IMR-90 (cell line): ENCODE results near the gene TGM5. TPM values are rescaled to one million over a fixed set of nuclear protein-coding genes. Genes with fewer than 3 reads are reported as not detected.

Experiments used
- ATAC-seq: fragments of 200-7000 bp; cut with Tn5 transposase; 2 replicates; pipeline ENCODE4 v1.9.1; 2020; ENCODE audit warnings: low read depth, mild to moderate bottlenecking, moderate library complexity
- BruUV-seq: library from RNA; stranded (reverse); fragments of 400-500 nt; replicated peaks from 2 replicates; lab custom pipeline; 2021; lab: Mats Ljungman, UMichigan
- CTCF ChIA-PET: fragments of 300-600 bp; formaldehyde crosslinking; extraction: SDS; loops from one replicate; lab custom pipeline; 2021; ENCODE audit warnings: antibody characterized with exemption; lab: Yijun Ruan, JAX
- POLR2A ChIA-PET: fragments of 300-600 bp; sonication (Branson Sonifier 250); formaldehyde crosslinking; loops from one replicate; lab custom pipeline; 2022; ENCODE audit warnings: antibody characterized with exemption; ENCODE audit not compliant: unreplicated experiment; lab: Charles Lee
- DNase-seq: peaks from one replicate; pipeline ENCODE4 v3.0.0; 2013
- H2AFZ ChIP-seq: replicated peaks from 2 replicates; pipeline ENCODE3; 2013; ENCODE audit warnings: low read length, mild to moderate bottlenecking; ENCODE audit not compliant: poor library complexity
- H2AK5ac ChIP-seq: 2 replicates; pipeline ENCODE4 v1.6.1; 2013; ENCODE audit warnings: low read depth, low read length, inconsistent platforms
- H2AK9ac ChIP-seq: replicated peaks from 2 replicates; pipeline ENCODE3; 2013; ENCODE audit warnings: mild to moderate bottlenecking, low read depth, low read length, moderate library complexity; ENCODE audit not compliant: poor library complexity
- H2BK120ac ChIP-seq: 2 replicates; pipeline ENCODE4 v1.6.1; 2013; ENCODE audit warnings: low read depth, low read length, inconsistent platforms
- H2BK15ac ChIP-seq: 3 replicates; pipeline ENCODE4 v1.6.1; 2013; ENCODE audit warnings: low read depth, low read length, inconsistent platforms
- H2BK20ac ChIP-seq: 2 replicates; pipeline ENCODE4 v1.6.1; 2013; ENCODE audit warnings: low read depth, mild to moderate bottlenecking, inconsistent platforms, low read length, moderate library complexity
- H2BK5ac ChIP-seq: 2 replicates; pipeline ENCODE4 v1.6.1; 2013; ENCODE audit warnings: mild to moderate bottlenecking, low read depth, low read length, inconsistent platforms; ENCODE audit not compliant: poor library complexity, severe bottlenecking
- H3K14ac ChIP-seq: replicated peaks from 2 replicates; pipeline ENCODE4 v1.6.1; 2013; ENCODE audit warnings: low read depth, low read length, inconsistent platforms
- H3K18ac ChIP-seq: 2 replicates; pipeline ENCODE4 v1.6.1; 2013; ENCODE audit warnings: low read depth, low read length, control low read depth
- H3K23ac ChIP-seq: 2 replicates; pipeline ENCODE4 v1.6.1; 2013; ENCODE audit warnings: low read depth, low read length, inconsistent platforms
- H3K27ac ChIP-seq: 2 replicates; pipeline ENCODE4 v1.5.1; 2013; ENCODE audit warnings: mild to moderate bottlenecking, control low read depth, low read length; ENCODE audit not compliant: insufficient read depth
- H3K27me3 ChIP-seq: 2 replicates; pipeline ENCODE4 v1.6.1; 2013; ENCODE audit warnings: low read length; ENCODE audit not compliant: control insufficient read depth, insufficient read depth
- H3K36me3 ChIP-seq: 2 replicates; pipeline ENCODE4 v1.6.1; 2013; ENCODE audit warnings: low read length, mixed read lengths; ENCODE audit not compliant: control insufficient read depth, insufficient read depth
- H3K4ac ChIP-seq: 2 replicates; pipeline ENCODE4 v1.6.1; 2013; ENCODE audit warnings: low read depth, low read length, inconsistent platforms
- H3K4me1 ChIP-seq: 2 replicates; pipeline ENCODE4 v1.6.1; 2013; ENCODE audit warnings: low read length, mixed read lengths; ENCODE audit not compliant: control insufficient read depth, insufficient read depth
- H3K4me2 ChIP-seq: 2 replicates; pipeline ENCODE4 v1.6.1; 2013; ENCODE audit warnings: low read depth, mild to moderate bottlenecking, control low read depth, low read length, moderate library complexity
- H3K4me3 ChIP-seq: 2 replicates; pipeline ENCODE4 v1.5.1; 2013; ENCODE audit warnings: low read depth, mild to moderate bottlenecking, control low read depth, low read length, moderate library complexity; ENCODE audit not compliant: insufficient read depth
- H3K56ac ChIP-seq: 2 replicates; pipeline ENCODE4 v1.6.1; 2013; ENCODE audit warnings: low read length, inconsistent platforms; ENCODE audit not compliant: insufficient read depth; ENCODE audit errors: extremely low read depth
- H3K79me1 ChIP-seq, 2 experiments: 2 replicates each; pipeline ENCODE4 v1.6.1; 2013; ENCODE audit warnings: low read length in 2 of 2, inconsistent platforms in 1 of 2, low read depth in 1 of 2
- H3K9ac ChIP-seq: 2 replicates; pipeline ENCODE4 v1.6.1; 2013; ENCODE audit warnings: low read depth, low read length, control low read depth
- H3K9me1 ChIP-seq: 2 replicates; pipeline ENCODE4 v1.6.1; 2013; ENCODE audit warnings: low read length, inconsistent platforms; ENCODE audit not compliant: insufficient read depth
- H3K9me3 ChIP-seq: 2 replicates; pipeline ENCODE4 v1.6.1; 2013; ENCODE audit warnings: low read length; ENCODE audit not compliant: control insufficient read depth, insufficient read depth
- H4K20me1 ChIP-seq: 2 replicates; pipeline ENCODE4 v1.6.1; 2013; ENCODE audit warnings: low read length, inconsistent platforms; ENCODE audit not compliant: insufficient read depth
- H4K5ac ChIP-seq: 2 replicates; pipeline ENCODE4 v1.6.1; 2013; ENCODE audit warnings: mild to moderate bottlenecking, low read depth, low read length, control low read depth
- H4K8ac ChIP-seq, 2 experiments: 2 replicates each; pipeline ENCODE4 v1.6.1; 2013; ENCODE audit warnings: low read depth in 2 of 2, low read length in 2 of 2, control low read depth in 1 of 2, inconsistent platforms in 1 of 2
- H4K91ac ChIP-seq: 2 replicates; pipeline ENCODE4 v1.6.1; 2013; ENCODE audit warnings: low read depth, low read length, inconsistent platforms; ENCODE audit not compliant: insufficient read depth
- BHLHE40 ChIP-seq: fragments of 150-350 bp; IDR thresholded peaks from 2 replicates; pipeline ENCODE4 v1.6.1; 2016; ENCODE audit warnings: mild to moderate bottlenecking, low read depth, low read length
- CEBPB ChIP-seq: IDR thresholded peaks from 2 replicates; pipeline ENCODE4 v1.6.1; 2012; ENCODE audit warnings: low read depth, low read length, improper control_type of control experiment
- CHD1 ChIP-seq: IDR thresholded peaks from 2 replicates; pipeline ENCODE4 v1.6.1; 2012; ENCODE audit warnings: low read depth, low read length, improper control_type of control experiment
- CTCF ChIP-seq: conservative IDR thresholded peaks from 2 replicates; pipeline ENCODE4 v1.5.1; 2012; ENCODE audit warnings: mild to moderate bottlenecking, low read depth, low read length, improper control_type of control experiment
- FOS ChIP-seq: fragments of 150-350 bp; IDR thresholded peaks from 2 replicates; pipeline ENCODE4 v1.6.1; 2016; ENCODE audit warnings: low read depth, low read length
- MAFK ChIP-seq: IDR thresholded peaks from 2 replicates; pipeline ENCODE4 v1.6.1; 2012; ENCODE audit warnings: low read depth, low read length, improper control_type of control experiment
- MAZ ChIP-seq: IDR thresholded peaks from 2 replicates; pipeline ENCODE4 v1.6.1; 2012; ENCODE audit warnings: low read depth, mild to moderate bottlenecking, low read length, improper control_type of control experiment, moderate library complexity, borderline replicate concordance
- MXI1 ChIP-seq: IDR thresholded peaks from 2 replicates; pipeline ENCODE4 v1.6.1; 2012; ENCODE audit warnings: low read depth, mild to moderate bottlenecking, low read length, moderate library complexity, borderline replicate concordance
- NFE2L2 ChIP-seq: fragments of 150-350 bp; IDR thresholded peaks from 2 replicates; pipeline ENCODE4 v1.6.1; 2016; ENCODE audit warnings: low read depth, mild to moderate bottlenecking, low read length
- POLR2A ChIP-seq: IDR thresholded peaks from 2 replicates; pipeline ENCODE4 v1.6.1; 2012; ENCODE audit warnings: mild to moderate bottlenecking, low read depth, low read length
- RAD21 ChIP-seq: IDR thresholded peaks from 2 replicates; pipeline ENCODE4 v1.6.1; 2012; ENCODE audit warnings: low read length, improper control_type of control experiment
- RCOR1 ChIP-seq: IDR thresholded peaks from 2 replicates; pipeline ENCODE4 v1.6.1; 2012; ENCODE audit warnings: mild to moderate bottlenecking, low read length, improper control_type of control experiment; ENCODE audit not compliant: insufficient replicate concordance
- RFX5 ChIP-seq: IDR thresholded peaks from 2 replicates; pipeline ENCODE4 v1.8.0; 2012; ENCODE audit warnings: low read depth, mild to moderate bottlenecking, low read length, moderate library complexity
- SMC3 ChIP-seq: fragments of 150-350 bp; IDR thresholded peaks from 2 replicates; pipeline ENCODE4 v1.6.1; 2016; ENCODE audit warnings: low read depth, mild to moderate bottlenecking, antibody characterized with exemption, low read length, moderate library complexity
- USF2 ChIP-seq: fragments of 150-350 bp; IDR thresholded peaks from 2 replicates; pipeline ENCODE4 v1.6.1; 2017; ENCODE audit warnings: mild to moderate bottlenecking, antibody characterized with exemption, low read length, low read depth
- WGBS, 2 experiments: methylation state at CpG; one replicate each; pipeline versions ENCODE4 v1.1.5 to v1.1.7; 2013; ENCODE audit warnings: missing lambda C conversion rate in 2 of 2; ENCODE audit not compliant: insufficient read length in 1 of 2; ENCODE audit errors: extremely low coverage in 2 of 2; 5-methylcytosine and 5-hydroxymethylcytosine counted together
- dilution Hi-C: fragments of 300-500 bp; cut with HindIII; formaldehyde crosslinking; loops from one replicate; pipeline ENCODE4 v1.14.3; 2018; ENCODE audit warnings: low sequenced_read_pairs; ENCODE audit not compliant: unreplicated experiment
- in situ Hi-C: fragments of 300-500 bp; cut with MboI; formaldehyde crosslinking; loops from 3 replicates; pipeline ENCODE4 v1.14.3; 2019; ENCODE audit warnings: low sequenced_read_pairs, inconsistent platforms, mixed read lengths
- intact Hi-C: fragments of 100-400 bp; cut with micrococcal nuclease; formaldehyde crosslinking; loops from 2 replicates; pipeline ENCODE4 v1.10.0; 2022
- polyA plus RNA-seq, 3 experiments: library from polyadenylated mRNA; depleted of rRNA; stranded (reverse); fragments of >200 nt; gene quantifications; 2 replicates each; pipeline ENCODE4 v1.2.3, GENCODE V29; 2012; ENCODE audit warnings: low replicate concordance in 1 of 3
- total RNA-seq: library from RNA; depleted of rRNA; stranded (reverse); fragments of >200 nt; gene quantifications from 2 replicates; pipeline ENCODE4 v1.2.3, GENCODE V29; 2012
- TF ChIP-seq, protein P1 (sequence below): fragments of 150-350 bp; IDR thresholded peaks from 2 replicates; pipeline ENCODE4 v1.6.1; 2016; ENCODE audit warnings: low read depth, mild to moderate bottlenecking, low read length, moderate library complexity, borderline replicate concordance

TGM5 gene
- total and polyA plus RNA-seq, 2 of the 4 experiments (the other 2 are of a cell fraction): not detected

DNA sequence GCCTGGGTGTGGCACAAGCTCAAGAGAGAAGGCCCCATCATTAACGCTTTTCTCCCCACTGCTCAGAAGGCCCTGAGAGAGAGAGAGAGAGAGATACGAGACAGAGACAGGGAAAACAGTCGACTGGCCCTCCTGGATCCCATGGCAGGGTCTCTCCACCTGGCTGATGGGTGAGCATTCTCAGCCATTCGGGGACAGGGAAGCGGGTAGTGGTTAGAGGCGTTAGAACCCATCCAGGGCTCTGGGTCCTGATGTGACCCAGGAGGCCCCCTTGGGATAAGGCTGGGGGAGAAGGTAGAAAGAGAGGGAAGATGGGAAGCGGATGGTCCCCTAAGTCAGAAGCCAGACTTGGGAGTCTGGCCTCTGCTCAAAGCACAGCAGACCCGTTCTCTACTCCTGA is 7.9 kb downstream of the TGM5 start:
- H3K4me3 ChIP-seq: no peak overlapping the region
- in situ Hi-C loops: no loop called here
- H2AK9ac ChIP-seq: no peak overlapping the region
- no peaks in the 10 kb centered on the region for H4K20me1 ChIP-seq
- no peak overlapping the region for H3K14ac ChIP-seq
- ATAC-seq (no peak), DNase-seq (no peak)
- ChIA-PET CTCF (no interaction called here), POLR2A (no interaction called here)
- intact Hi-C loops: no loop called here
- no peak overlapping the region for H3K18ac ChIP-seq
- no peaks in the 10 kb centered on the region for H3K4me1 ChIP-seq
- H3K9me1 ChIP-seq: no peaks in the 10 kb centered on the region
- H3K9ac ChIP-seq: no peak overlapping the region
- no peak overlapping the region for H4K8ac ChIP-seq
- H3K79me1 ChIP-seq: no peaks in the 10 kb centered on the region
- 80% methylated on average over 1 of the region's 8 CpGs; no CpG with 5 or more reads in 1 of the 2 experiments for WGBS, 2 experiments
- no peak overlapping the region for H4K91ac ChIP-seq
- no peak overlapping the region for H3K27ac ChIP-seq
- no TSS peak for BruUV-seq
- H3K27me3 ChIP-seq: peaks cover 45% of the 10 kb centered on the region
- H3K4me2 ChIP-seq: no peak overlapping the region
- no peaks in the 10 kb centered on the region for H3K36me3 ChIP-seq
- no peak overlapping the region for H3K56ac ChIP-seq
- no peak overlapping the region for H2BK20ac ChIP-seq
- H2AK5ac ChIP-seq: no peak overlapping the region
- H4K5ac ChIP-seq: no peak overlapping the region
- no peak overlapping the region for H2BK120ac ChIP-seq
- no peak overlapping the region for H3K23ac ChIP-seq
- dilution Hi-C loops: no loop called here
- H3K4ac ChIP-seq: no peak overlapping the region
- H3K9me3 ChIP-seq: no peaks in the 10 kb centered on the region
- TF ChIP-seq RAD21 (no peak), RFX5 (no peak), SMC3 (no peak), MAZ (no peak), CHD1 (no peak), MAFK (no peak), CTCF (no peak), CEBPB (no peak), NFE2L2 (no peak), FOS (no peak), BHLHE40 (no peak), MXI1 (no peak), USF2 (no peak), POLR2A (no peak), RCOR1 (no peak)
- TF ChIP-seq, protein P1, sequence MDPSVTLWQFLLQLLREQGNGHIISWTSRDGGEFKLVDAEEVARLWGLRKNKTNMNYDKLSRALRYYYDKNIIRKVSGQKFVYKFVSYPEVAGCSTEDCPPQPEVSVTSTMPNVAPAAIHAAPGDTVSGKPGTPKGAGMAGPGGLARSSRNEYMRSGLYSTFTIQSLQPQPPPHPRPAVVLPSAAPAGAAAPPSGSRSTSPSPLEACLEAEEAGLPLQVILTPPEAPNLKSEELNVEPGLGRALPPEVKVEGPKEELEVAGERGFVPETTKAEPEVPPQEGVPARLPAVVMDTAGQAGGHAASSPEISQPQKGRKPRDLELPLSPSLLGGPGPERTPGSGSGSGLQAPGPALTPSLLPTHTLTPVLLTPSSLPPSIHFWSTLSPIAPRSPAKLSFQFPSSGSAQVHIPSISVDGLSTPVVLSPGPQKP: no peak
- no peak overlapping the region for H2BK15ac ChIP-seq
- H2AFZ ChIP-seq: no peak overlapping the region
- no peak overlapping the region for H2BK5ac ChIP-seq
